Activated CD8-positive, alpha-beta memory T cell treated with anti-CD3 and anti-CD28 coated beads for 36 hours (primary cell): ENCODE results near the gene COX4I2. TPM values are rescaled to one million over a fixed set of nuclear protein-coding genes. Genes with fewer than 3 reads are reported as not detected.
"Not testable (repeated sequence)": the region's sequence is repeated elsewhere in the genome, so short reads cannot be mapped to it uniquely, and the experiment has no call there.

Experiments used
- CTCF ChIA-PET: fragments of 350-600 bp; sonication (Branson Sonifier 250); formaldehyde crosslinking; loops from one replicate; lab custom pipeline; 2021; ENCODE audit warnings: antibody characterized with exemption; lab: Charles Lee
- POLR2A ChIA-PET: fragments of 350-600 bp; sonication (Branson Sonifier 250); formaldehyde crosslinking; loops from one replicate; lab custom pipeline; 2021; ENCODE audit warnings: antibody characterized with exemption; lab: Charles Lee
- total RNA-seq, 2 experiments: library from RNA; stranded (reverse); gene quantifications; one replicate each; pipeline ENCODE4 v1.2.3, GENCODE V29; 2021

Gene COX4I2
- not detected for total RNA-seq

DNA sequence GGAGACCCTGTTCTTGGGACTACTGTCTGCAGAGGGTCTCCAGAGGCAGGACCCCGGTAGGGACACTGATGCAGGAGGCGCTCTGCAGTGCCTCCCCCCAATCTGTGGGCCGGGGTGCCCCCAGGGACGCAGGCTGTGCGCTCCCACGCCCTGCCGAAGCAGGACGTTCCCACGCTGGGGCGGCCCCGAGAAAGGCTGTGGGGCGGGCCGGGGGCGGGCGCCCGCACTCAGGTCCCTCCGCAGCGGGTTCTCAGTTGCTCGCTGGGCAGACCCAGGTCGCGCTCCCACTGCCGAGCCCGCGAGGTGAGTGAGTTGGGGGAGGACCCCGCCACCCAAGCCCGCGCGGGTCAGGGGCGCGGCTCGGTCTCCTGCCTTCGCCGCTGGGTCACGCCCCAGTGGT is at the start of gene COX4I2:
COX4I2 (plus strand) TSS at position 253 of the 400 bp plus-strand sequence. CDS start 1,106 bp downstream, outside the sequence.
- CTCF ChIA-PET, result no interaction called here
- POLR2A ChIA-PET, result no interaction called here

DNA sequence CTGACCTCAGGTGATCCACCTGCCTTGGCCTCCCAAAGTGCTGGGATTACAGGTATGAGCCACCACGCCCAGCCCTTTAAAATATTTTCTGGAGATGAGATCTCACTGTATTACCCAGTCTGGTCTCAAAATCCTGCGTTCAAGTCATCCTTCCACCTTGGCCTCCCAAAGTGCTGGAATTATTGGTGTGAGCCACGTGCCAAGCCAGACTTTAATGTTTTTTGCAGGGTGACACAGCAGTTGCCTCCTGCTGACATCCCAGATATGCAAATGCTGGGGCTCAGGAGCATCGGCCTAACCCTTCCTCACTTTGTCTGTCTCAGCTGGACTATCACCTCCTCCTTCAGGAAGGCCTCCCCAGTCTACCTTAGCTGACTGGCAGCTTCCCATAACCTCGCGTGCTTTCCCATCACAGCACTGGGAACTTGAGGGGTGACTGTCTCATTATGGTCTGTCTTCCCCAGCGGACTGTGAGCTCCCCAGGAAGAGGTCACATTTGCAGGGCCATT is 46.9 kb upstream of the COX4I2 start:
- POLR2A ChIA-PET, result no interaction called here

DNA sequence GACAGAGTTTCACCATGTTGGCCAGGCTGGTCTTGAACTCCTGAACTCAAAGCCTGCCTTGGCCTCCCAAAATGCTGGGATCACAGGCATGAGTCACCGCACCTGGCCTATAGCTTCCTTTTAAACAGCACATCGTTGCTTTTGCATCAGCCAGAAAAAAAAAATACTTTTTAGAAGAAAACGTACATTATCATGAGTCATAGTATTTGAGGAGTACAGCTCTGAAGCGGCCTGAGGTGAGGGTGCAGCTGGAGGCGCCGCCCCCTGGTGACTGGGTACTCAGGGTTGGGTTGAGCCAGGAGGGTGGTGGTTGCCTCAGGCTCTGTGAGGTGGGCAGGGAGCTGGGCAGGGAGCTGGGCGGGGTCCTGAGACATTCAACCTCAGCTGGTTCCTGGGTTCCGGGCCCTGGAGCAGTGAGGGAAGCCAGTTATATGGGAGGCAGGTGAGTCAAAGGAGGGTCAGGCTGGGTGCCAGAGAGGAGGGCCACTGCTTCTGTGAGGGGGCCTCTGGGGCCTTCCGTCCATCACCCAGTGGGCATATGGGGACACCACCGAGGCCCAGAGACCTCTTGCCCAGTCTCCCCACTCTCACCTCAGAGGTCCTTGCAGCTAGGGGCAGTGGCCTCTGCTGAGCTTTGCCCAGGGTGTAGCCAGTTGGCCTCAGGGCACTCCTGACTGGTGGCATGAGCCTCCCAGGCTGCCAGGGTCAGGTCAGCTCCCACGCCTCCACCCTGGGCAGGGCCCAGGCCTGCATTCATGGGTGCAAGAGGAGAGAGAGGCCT is 44.3 kb upstream of the COX4I2 start:
- ChIA-PET POLR2A (interaction anchor here (0.5 kb wide), 1 partner anchor 16 kb away, joined by 3 read pairs; no protein-coding TSS in a partner anchor), CTCF (interaction anchor here (0.6 to 1.2 kb wide), 4 partner anchors 9 to 24 kb away, joined by 3 to 6 read pairs (median 3); no protein-coding TSS in a partner anchor)

More for the DNA sequence above, 46.9 kb upstream of the COX4I2 start:
- CTCF ChIA-PET, result interaction anchor here (1.4 kb wide), 1 partner anchor 18 kb away, joined by 3 read pairs; no protein-coding TSS in a partner anchor

DNA sequence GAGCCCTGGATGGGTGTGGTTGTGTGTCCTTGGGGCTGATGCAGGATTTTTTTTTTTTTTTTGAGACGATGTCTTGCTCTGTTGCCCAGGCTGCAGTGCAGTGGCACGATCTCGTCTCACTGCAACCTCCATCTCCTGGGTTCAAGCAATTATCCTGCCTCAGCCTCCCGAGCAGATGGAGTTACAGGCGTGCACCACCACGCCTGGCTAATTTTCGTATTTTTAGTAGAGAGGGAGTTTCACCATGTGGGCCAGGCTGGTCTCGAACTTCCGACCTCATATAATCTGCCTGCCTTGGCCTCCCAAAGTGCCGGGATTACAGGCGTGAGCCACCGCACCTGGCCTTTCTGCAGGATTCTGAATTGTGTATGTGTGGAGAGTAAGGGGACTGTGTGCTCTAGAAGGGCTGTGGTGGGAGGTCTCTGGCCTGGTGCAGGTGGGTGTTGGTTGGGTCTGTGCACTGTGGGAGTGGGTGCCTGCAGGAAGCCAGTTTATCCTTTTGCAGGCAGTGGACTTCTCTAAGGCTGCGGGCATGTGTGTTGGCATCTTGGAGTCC is 43.6 kb upstream of the COX4I2 start:
- ChIA-PET CTCF (interaction anchor here (1.0 to 1.2 kb wide), 3 partner anchors 9 to 25 kb away, joined by 3 to 6 read pairs (median 3); no protein-coding TSS in a partner anchor), POLR2A (no interaction called here)

DNA sequence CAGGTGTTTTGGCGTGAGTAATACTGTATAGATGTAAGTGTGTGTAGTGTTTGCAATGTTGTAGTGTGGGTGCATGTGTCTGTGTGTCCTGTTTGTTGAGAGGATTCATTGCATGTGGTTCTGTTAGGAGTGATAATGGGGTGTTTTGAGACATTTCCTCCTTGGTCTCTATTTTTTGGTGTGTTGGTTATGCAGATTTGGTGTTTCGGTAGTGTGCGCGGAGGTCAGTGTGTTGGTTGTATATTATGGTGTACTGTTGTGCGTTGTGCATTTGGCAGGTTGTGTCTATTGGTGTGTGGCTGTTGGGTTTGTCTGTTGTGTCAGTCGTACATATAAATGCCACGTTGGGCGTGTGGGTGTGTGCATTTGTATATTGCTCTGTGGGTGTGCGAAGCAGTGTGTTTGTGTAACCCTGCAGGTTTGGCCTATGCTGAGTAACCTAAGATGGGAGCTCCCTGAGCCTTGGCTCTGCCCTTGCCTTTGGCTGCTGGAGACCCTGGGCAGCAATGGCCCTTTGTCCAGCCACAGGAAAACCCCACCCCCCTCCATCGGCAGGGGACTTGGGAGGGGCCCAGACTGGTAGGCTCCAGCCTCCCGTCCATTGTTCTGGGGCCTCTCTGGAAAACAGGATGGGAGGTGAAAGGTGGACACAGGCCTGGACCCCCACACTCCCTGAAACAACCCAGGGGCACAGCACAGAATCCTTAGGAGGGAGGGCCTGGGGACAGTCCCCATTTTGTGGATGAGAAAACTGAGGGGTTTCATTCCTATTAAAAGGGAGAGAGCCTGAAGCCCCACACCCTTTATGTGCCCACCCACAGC is 42.9 kb upstream of the COX4I2 start:
- POLR2A ChIA-PET, result no interaction called here
- CTCF ChIA-PET, result no interaction called here

DNA sequence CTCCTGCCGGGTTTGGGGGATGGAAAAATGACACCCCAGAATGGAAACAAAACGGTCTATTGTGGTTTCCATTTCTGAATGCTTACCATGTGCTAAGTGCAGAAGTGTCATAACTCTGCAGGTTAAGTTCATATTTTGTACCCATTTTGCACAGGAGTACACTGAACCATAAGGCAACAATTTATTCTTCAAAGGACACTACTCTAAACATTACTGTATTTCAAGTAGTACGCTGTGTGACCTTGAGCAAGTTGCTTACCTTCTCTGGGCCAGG is 42.4 kb upstream of the COX4I2 start:
- POLR2A ChIA-PET, result no interaction called here
- CTCF ChIA-PET, result interaction anchor here (2.1 kb wide), 1 partner anchor 17 kb away, joined by 7 read pairs; no protein-coding TSS in a partner anchor

DNA sequence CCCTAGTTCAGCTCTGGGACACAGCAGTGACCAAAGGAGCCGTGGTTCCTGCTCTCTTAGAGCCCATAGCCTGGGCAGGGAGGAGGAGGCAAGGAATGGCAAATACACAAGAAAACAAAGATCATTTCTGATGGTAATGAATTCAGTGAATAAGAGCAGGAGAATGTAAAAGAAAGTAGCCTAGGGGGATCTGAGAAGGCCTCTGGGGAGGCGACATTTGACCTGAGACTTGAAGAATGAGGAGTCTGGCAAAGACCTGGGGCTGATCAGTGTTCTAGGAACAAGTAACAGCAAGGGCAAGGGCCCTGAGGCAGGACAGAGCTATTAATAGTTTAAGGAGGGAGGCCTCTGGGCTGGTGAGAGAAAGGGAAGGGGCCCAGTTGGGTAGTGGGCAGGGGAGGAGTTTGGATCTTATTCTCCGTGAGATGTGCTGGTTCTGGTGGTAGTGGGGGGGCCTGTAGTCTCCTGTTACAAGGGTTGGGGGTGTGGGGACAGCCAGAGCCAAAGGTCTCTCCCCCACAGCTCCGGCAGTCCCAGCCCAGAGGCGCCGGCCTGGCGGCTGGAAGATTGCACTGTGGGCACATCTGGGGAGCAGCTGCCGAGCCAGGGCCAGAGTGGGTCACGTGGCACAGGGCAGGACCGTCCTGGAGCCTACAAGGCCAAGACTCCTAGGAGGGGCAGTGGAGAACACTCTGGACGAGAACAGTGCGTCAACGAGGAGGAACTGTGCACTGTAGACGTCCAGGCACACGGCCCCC is 41.9 kb upstream of the COX4I2 start:
- CTCF ChIA-PET, result interaction anchor here (1.5 to 2.1 kb wide), 2 partner anchors 17 to 26 kb away, joined by 5 to 7 read pairs; no protein-coding TSS in a partner anchor
- POLR2A ChIA-PET, result no interaction called here

DNA sequence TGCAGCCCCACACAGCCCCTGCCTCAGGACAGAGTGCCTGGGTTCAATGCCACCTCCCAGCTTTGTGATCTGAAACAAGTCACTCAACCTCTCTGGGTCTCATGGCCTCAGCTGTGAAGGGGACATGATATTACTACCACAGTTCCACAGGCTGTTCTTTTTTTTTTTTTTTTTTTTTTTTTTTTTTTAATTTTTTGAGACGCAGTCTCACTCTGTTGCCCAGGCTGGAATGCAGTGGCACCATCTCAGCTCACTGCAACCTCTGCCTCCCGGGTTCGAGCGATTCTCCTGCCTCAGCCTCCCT is 41.3 kb upstream of the COX4I2 start:
- CTCF ChIA-PET, result interaction anchor here (0.7 to 2.1 kb wide), 3 partner anchors 10 to 27 kb away, joined by 4 to 7 read pairs (median 5); no protein-coding TSS in a partner anchor
- POLR2A ChIA-PET, result not testable (repeated sequence)

DNA sequence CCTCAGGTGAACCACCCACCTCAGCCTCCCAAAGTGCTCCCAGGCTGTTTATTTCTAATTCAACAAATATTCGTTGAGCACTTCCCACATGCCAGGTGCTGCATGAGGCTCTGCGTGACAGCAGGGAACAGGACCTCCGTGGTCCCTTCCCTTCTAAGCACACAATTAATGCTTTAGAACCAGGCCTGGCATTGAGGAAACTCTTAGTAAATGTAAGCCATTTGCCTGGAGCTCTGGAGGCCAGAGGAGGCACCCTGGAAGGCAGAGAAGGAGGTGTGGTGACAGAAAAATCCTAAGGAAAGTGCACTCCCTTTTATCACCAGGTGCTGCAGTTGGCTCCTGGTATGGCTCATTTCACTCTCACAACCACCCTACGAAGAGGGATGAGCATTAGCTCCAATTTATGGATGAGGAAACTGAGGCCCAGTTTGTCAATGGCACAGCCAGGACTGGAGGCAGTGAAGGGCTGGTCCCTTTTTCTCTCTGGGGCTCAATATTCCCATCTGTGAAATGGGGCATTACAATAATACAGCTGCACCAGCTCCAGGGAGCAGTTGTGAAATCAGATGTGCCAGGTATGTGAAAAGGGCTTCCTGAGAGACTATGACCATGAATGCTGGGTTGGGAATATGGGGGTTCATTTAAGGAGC is 40.8 kb upstream of the COX4I2 start:
- ChIA-PET CTCF (interaction anchor here (0.7 to 2.1 kb wide), 3 partner anchors 10 to 27 kb away, joined by 4 to 7 read pairs (median 5); no protein-coding TSS in a partner anchor), POLR2A (no interaction called here)

DNA sequence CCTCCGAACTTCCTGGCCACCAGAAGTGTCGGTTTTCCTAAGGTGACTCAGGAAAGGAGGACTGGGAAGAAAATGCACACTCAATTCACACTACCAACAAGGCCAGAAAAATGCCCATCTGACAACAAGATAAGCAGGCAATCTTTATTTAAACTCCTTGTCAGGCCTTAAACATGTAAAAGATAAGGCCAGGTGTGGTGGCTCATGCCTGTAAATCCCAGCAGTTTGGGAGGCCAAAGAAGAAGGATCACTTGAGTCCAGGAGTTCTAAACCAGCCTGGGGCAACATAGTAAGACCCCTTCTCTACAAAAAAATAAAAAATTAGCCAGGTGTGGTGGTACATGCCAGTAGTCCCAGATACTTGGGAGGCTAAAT is 40.2 kb upstream of the COX4I2 start:
- ChIA-PET POLR2A (no interaction called here), CTCF (interaction anchor here (2.1 to 2.4 kb wide), 2 partner anchors 15 kb away, joined by 7 to 9 read pairs; no protein-coding TSS in a partner anchor)

DNA sequence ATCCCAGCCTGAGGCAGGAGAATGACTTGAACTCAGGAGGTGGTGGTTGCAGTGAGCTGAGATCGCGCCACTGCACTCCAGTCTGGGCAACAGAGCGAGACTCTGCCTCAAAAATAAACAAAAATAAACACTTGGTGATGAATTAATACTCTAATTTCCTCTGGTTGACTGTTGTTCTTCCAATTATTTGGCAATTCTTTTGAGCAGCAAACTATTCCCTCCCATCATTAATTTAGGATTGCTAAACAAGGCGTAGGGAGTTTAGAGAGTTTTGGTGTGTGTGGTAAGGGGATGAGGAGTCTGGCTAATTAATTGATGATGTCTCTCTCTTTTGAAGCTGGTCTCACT is 35.3 kb upstream of the COX4I2 start:
- POLR2A ChIA-PET, result interaction anchor here (1.2 to 3.4 kb wide), 2 partner anchors 29 to 33 kb away, joined by 4 to 31 read pairs; no protein-coding TSS in a partner anchor
- CTCF ChIA-PET, result interaction anchor here (0.6 to 20.5 kb wide), 10 partner anchors 9 to 121 kb away, joined by 3 to 673 read pairs (median 3); no protein-coding TSS in a partner anchor

DNA sequence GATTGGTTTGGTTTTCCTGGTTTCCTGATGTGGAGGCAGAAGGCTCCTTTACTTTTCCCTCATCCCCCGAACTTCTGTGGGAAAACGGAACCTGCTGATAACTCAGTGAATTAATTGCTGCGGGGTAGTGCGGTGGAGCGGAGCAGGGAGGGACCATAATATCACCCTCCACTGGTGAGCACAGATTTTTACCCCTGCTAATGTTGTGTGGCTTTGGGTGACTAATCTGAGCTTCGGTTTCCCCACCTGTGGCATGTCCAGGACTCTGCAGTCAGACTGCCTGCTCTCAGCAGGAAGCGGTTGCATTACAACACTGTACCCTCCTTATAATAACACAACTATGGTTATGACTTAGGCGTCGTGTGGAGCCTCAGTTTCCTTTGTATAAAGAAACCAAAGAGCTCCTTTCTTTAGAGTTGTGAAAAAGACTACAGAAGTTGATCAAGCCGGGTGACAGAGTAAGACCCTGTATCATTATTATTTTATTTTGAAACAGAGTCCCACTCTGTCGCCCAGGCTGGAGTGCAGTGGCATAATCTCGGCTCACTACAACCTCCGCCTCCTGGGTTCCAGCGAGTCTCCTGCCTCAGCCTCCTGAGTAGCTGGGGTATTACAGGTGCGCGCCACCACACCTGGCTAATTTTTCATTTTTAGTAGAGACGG is 34.8 kb upstream of the COX4I2 start:
- POLR2A ChIA-PET, result interaction anchor here (1.2 to 3.4 kb wide), 2 partner anchors 30 to 33 kb away, joined by 4 to 31 read pairs; no protein-coding TSS in a partner anchor
- CTCF ChIA-PET, result interaction anchor here (0.5 to 20.5 kb wide), 12 partner anchors 9 to 121 kb away, joined by 3 to 673 read pairs (median 3); no protein-coding TSS in a partner anchor

DNA sequence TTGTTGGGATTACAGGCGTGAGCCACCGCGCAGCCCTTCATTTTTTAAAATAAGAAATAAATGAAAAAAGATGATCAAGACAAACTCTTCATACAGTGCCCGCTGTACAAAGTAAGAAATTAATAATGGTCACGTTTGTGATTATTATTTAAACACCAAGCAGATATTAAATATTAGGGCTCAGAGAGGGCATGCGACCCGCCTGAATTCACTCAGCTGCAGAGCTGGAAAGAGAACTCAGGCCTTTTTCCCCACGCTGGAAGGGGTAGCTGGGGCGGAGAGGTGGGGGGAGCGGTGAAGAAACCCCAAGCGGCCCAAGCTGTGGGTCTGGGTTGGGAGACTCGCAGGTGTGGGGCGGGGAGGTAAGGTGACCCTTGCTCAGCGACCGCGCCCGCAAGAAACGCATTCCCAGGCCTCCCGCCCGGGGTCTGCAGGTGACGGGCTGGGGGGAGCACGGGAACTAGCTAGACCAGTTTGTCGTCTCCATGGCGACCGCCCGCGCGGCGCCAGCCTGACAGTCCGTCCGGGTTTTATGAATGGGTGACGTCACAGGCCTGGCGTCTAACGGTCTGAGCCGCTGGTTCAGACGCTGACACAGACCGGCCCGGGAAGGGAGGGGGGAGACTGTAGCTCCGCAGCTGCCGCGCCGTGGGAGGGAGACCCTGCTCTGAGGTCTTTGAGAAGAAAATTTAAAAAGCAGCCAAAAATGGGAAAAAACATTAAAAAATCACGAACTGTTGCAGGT is 33.7 kb upstream of the COX4I2 start:
- CTCF ChIA-PET, result interaction anchor here (0.7 to 20.5 kb wide), 6 partner anchors 8 to 409 kb away, joined by 3 to 673 read pairs (median 4); no protein-coding TSS in a partner anchor

DNA sequence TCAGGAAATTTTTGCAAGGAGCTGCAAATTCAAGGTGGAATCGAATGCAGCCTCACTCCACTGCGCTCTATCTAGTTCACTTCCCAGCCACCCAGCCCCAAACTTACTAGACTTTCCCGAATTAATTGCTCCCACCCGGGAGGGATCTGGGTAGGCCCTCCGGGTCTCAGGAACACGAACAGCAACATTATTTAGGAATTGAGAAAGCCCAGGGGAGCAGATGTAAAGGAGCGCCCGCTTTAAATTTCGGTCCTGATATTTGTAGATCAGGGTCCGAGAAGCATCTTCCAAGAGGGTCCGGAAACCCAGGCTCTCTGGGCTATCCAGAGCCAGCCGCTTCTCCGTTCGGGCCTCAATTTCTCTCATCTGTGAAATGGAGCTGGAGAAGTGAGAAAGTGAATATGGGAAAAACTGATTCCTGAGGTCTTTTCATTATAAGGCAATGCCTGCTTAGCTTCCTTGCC is 33.1 kb upstream of the COX4I2 start:
- POLR2A ChIA-PET, result interaction anchor here (0.6 to 3.4 kb wide), 4 partner anchors 8 to 88 kb away, joined by 3 to 31 read pairs (median 6); no protein-coding TSS in a partner anchor
- CTCF ChIA-PET, result interaction anchor here (1.0 to 20.5 kb wide), 6 partner anchors 8 to 119 kb away, joined by 3 to 673 read pairs (median 4); partner anchors contain the start of gene BCL2L1

More for the DNA sequence above, 33.7 kb upstream of the COX4I2 start:
- POLR2A ChIA-PET, result interaction anchor here (0.6 to 3.4 kb wide), 4 partner anchors 9 to 89 kb away, joined by 3 to 31 read pairs (median 6); no protein-coding TSS in a partner anchor

DNA sequence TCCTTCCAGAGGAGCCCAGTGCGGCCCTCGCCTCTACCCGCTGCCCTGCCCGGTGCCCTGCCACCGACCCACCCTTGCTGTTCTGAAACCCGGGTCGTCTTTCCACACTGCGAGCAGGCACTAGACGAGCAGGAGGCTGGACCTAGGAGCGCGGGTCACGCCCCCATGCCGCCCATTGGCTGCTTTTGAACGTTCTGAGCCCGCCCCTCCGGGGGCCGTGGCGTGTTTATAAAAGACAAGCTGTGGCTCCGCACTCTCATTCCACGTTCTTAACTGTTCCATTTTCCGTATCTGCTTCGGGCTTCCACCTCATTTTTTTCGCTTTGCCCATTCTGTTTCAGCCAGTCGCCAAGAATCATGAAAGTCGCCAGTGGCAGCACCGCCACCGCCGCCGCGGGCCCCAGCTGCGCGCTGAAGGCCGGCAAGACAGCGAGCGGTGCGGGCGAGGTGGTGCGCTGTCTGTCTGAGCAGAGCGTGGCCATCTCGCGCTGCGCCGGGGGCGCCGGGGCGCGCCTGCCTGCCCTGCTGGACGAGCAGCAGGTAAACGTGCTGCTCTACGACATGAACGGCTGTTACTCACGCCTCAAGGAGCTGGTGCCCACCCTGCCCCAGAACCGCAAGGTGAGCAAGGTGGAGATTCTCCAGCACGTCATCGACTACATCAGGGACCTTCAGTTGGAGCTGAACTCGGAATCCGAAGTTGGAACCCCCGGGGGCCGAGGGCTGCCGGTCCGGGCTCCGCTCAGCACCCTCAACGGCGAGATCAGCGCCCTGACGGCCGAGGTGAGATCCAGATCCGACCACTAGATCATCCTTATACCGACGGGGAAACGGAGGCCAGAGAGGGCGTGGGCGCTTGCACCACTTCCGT is 32.4 kb upstream of the COX4I2 start, which contains the start of gene ID1:
ID1 (plus strand) TSS at position 259 of the 871 bp plus-strand sequence; CDS start at position 358, 99 bp downstream.
- POLR2A ChIA-PET, result interaction anchor here (0.5 to 3.4 kb wide), 4 partner anchors 31 to 87 kb away, joined by 5 to 31 read pairs (median 6); no protein-coding TSS in a partner anchor
- CTCF ChIA-PET, result interaction anchor here (1.0 to 20.5 kb wide), 5 partner anchors 7 to 118 kb away, joined by 3 to 673 read pairs (median 4); partner anchors contain the start of gene BCL2L1
